Sigmoid colon (tissue), 4 donors: Measurements from ENCODE around the gene EMC7.

ENCODE experiments used
- POLR2AphosphoS5 ChIP-seq, 4 donors: sonication (generic); formaldehyde crosslinking; IDR thresholded peaks; one replicate each; pipeline ENCODE4 v1.6.1; 2017; ENCODE audit warnings: antibody characterized with exemption in 4 of 4
- TF ChIP-seq, protein P1 (sequence below), 4 experiments: fragments of 450-650 bp in 3 of 4; fragments of 200-600 bp in 1 of 4; IDR thresholded peaks; one replicate each; pipeline ENCODE4 v1.5.1; 2016 to 2019; ENCODE audit warnings: antibody characterized with exemption in 4 of 4, mild to moderate bottlenecking in 3 of 4, moderate library complexity in 2 of 4

DNA sequence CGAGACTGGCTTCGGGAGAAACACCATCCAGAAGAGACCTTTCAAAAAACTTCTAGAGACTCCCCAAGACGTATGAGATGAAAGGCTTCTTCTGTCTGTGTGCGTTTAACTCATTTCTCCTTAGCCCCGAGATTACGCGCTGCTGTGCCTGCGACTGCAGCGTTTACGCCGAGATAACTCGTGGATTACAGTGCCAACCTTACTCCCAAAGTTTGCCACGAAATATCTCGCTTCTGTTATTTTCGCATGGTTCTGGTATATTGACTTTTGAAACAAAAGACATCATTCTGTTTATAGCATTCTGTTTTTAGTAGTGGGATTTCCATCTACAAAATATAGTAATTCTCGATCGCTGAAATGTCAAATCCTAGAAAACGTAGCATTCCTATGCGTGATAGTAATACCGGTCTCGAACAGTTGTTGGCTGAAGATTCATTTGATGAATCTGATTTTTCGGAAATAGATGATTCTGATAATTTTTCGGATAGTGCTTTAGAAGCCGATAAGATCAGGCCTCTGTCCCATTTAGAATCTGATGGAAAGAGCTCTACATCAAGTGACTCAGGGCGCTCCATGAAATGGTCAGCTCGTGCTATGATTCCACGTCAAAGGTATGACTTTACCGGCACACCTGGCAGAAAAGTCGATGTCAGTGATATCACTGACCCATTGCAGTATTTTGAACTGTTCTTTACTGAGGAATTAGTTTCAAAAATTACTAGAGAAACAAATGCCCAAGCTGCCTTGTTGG lies 688 bp upstream of the EMC7 start:
- TF ChIP-seq POLR2AphosphoS5 (IDR thresholded peaks at IDR 0.05), result no peak
- TF ChIP-seq, protein P1, sequence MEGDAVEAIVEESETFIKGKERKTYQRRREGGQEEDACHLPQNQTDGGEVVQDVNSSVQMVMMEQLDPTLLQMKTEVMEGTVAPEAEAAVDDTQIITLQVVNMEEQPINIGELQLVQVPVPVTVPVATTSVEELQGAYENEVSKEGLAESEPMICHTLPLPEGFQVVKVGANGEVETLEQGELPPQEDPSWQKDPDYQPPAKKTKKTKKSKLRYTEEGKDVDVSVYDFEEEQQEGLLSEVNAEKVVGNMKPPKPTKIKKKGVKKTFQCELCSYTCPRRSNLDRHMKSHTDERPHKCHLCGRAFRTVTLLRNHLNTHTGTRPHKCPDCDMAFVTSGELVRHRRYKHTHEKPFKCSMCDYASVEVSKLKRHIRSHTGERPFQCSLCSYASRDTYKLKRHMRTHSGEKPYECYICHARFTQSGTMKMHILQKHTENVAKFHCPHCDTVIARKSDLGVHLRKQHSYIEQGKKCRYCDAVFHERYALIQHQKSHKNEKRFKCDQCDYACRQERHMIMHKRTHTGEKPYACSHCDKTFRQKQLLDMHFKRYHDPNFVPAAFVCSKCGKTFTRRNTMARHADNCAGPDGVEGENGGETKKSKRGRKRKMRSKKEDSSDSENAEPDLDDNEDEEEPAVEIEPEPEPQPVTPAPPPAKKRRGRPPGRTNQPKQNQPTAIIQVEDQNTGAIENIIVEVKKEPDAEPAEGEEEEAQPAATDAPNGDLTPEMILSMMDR (IDR thresholded peaks at IDR 0.05), result no peak
